ENCODE results near the gene CCZ1B. TPM values are rescaled to one million over a fixed set of nuclear protein-coding genes. Genes with fewer than 3 reads are reported as not detected.
"Not testable (repeated sequence)": the region's sequence is repeated elsewhere in the genome, so short reads cannot be mapped to it uniquely, and the experiment has no call there.

Gene CCZ1B
- total RNA-seq, 1 experiment from 2014 or later, result 77.0 TPM

- H3K4me3 Mint-ChIP-seq, result peak overlapping the region in 1 of 2 experiments; percentile 44; a peak in 1 of 5 replicates
- peak; percentile 81 for DNase-seq
Measured at GRCh38 chr7:6857721-6858314, 31.7 kb upstream of the CCZ1B start.

More at GRCh38 chr7:6857721-6858314, 31.7 kb upstream of the CCZ1B start:
- not testable (repeated sequence) for H3K9ac ChIP-seq (ENCODE audit: extremely low read depth, insufficient read length, low read length); H2BK12ac ChIP-seq (ENCODE audit: insufficient read length, low read depth, low read length); H2BK5ac ChIP-seq (ENCODE audit: insufficient read length, low read length); H4K20me1 ChIP-seq (ENCODE audit: control insufficient read depth, insufficient read depth, insufficient read length); H2BK20ac ChIP-seq (ENCODE audit: low read depth, low read length, poor library complexity, severe bottlenecking); H3K23me2 ChIP-seq (ENCODE audit: insufficient read length, low read depth, low read length, poor library complexity, severe bottlenecking); H3K9me3 ChIP-seq (ENCODE audit: control insufficient read depth, low read depth, low read length); H4K5ac ChIP-seq (ENCODE audit: insufficient read length, low read depth, low read length); H3K79me2 ChIP-seq (ENCODE audit: insufficient read depth, low read length); H3K23ac ChIP-seq (ENCODE audit: insufficient read length, low read depth, low read length); H3K9me3 Mint-ChIP-seq; H4K8ac ChIP-seq (replicated peaks; ENCODE audit: insufficient read length, low read depth, low read length); H3K4ac ChIP-seq (ENCODE audit: low read depth, low read length); H2BK15ac ChIP-seq (ENCODE audit: low read depth, low read length); H2BK120ac ChIP-seq (ENCODE audit: low read depth, low read length, poor library complexity, severe bottlenecking); H3K27me3 ChIP-seq (ENCODE audit: insufficient read depth, low read length); H3K18ac ChIP-seq (ENCODE audit: insufficient read length, low read depth, low read length); H2AK5ac ChIP-seq (ENCODE audit: insufficient read length, low read length); H3T11ph ChIP-seq (ENCODE audit: low read length); H3K4me1 Mint-ChIP-seq; H3K27ac Mint-ChIP-seq; H3K56ac ChIP-seq (ENCODE audit: insufficient read length, low read depth, low read length); H3K36me3 Mint-ChIP-seq (ENCODE audit: insufficient read depth in 1 of 3, low read depth in 3 of 3); H3K79me1 ChIP-seq (ENCODE audit: insufficient read depth, low read depth, low read length, poor library complexity, severe bottlenecking); H3K14ac ChIP-seq (ENCODE audit: insufficient read depth, low read length); H3K4me1 ChIP-seq (ENCODE audit: insufficient read depth, low read length); H3K4me2 ChIP-seq (ENCODE audit: insufficient read depth, insufficient read length, low read length); H2AFZ ChIP-seq (ENCODE audit: low read length); H3K27ac ChIP-seq (ENCODE audit: insufficient read length, low read depth, low read length); H4K91ac ChIP-seq (ENCODE audit: insufficient read length, low read depth, low read length)
- WGBS (ENCODE audit: extremely low coverage, insufficient read length, low lambda C conversion rate), result no CpG with 5 or more reads among the region's 14 CpGs
- TF ChIP-seq, protein P1, sequence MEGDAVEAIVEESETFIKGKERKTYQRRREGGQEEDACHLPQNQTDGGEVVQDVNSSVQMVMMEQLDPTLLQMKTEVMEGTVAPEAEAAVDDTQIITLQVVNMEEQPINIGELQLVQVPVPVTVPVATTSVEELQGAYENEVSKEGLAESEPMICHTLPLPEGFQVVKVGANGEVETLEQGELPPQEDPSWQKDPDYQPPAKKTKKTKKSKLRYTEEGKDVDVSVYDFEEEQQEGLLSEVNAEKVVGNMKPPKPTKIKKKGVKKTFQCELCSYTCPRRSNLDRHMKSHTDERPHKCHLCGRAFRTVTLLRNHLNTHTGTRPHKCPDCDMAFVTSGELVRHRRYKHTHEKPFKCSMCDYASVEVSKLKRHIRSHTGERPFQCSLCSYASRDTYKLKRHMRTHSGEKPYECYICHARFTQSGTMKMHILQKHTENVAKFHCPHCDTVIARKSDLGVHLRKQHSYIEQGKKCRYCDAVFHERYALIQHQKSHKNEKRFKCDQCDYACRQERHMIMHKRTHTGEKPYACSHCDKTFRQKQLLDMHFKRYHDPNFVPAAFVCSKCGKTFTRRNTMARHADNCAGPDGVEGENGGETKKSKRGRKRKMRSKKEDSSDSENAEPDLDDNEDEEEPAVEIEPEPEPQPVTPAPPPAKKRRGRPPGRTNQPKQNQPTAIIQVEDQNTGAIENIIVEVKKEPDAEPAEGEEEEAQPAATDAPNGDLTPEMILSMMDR (conservative IDR thresholded peaks at IDR 0.05), result peak; percentile 87
- H3K27me3 Mint-ChIP-seq (ENCODE audit: low read depth), result peaks cover 13% of the 10 kb centered on the region

Measured in H9 (cell line).